Astrocyte of the spinal cord (primary cell): ENCODE measurements around the gene CNPY2.
A peak's percentile ranks its signal among the peaks of the same experiment; 100 is the strongest.
"Not testable (repeated sequence)": the region's sequence is repeated elsewhere in the genome, so short reads cannot be mapped to it uniquely, and the experiment has no call there.

Experiments
- DNase-seq: peaks from one replicate; pipeline ENCODE4 v3.0.0; 2011; ENCODE audit warnings: low read depth, low spot score
- H3K4me3 ChIP-seq: 2 replicates; pipeline ENCODE4 v1.5.1; 2011; ENCODE audit warnings: low read depth, mild to moderate bottlenecking, low read length, moderate library complexity
- in situ Hi-C: cut with HindIII; loops from 2 replicates; pipeline ENCODE4 v1.10.0; 2017; ENCODE audit warnings: low sequenced_read_pairs
- TF ChIP-seq, protein P1 (sequence below): IDR thresholded peaks from 2 replicates; pipeline ENCODE4 v1.5.1; 2012; ENCODE audit warnings: low read depth, mild to moderate bottlenecking, low read length, inconsistent platforms

Gene CNPY2

DNA sequence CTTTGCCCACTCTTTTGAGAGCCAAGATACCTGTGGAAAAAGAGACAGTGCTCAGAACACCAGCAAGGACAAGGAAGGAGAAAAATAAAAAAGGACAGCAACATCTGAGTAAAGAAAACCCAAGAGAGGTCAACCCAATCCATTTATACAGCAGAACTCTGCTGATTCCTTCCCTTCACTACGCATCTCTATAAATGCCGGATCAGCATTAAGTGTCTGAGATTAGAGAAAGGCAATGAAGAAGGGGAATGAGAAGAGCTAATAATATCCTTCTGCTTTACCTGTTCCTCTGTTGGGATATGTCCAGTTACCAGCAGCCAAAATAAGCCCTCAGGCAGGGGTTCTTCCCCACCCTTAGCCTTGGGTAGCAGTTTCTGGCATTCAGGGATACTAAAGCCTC lies 33.2 kb downstream of the CNPY2 start:
- in situ Hi-C loops, result no loop called here
- no peak overlapping the region for H3K4me3 ChIP-seq
- TF ChIP-seq, protein P1, sequence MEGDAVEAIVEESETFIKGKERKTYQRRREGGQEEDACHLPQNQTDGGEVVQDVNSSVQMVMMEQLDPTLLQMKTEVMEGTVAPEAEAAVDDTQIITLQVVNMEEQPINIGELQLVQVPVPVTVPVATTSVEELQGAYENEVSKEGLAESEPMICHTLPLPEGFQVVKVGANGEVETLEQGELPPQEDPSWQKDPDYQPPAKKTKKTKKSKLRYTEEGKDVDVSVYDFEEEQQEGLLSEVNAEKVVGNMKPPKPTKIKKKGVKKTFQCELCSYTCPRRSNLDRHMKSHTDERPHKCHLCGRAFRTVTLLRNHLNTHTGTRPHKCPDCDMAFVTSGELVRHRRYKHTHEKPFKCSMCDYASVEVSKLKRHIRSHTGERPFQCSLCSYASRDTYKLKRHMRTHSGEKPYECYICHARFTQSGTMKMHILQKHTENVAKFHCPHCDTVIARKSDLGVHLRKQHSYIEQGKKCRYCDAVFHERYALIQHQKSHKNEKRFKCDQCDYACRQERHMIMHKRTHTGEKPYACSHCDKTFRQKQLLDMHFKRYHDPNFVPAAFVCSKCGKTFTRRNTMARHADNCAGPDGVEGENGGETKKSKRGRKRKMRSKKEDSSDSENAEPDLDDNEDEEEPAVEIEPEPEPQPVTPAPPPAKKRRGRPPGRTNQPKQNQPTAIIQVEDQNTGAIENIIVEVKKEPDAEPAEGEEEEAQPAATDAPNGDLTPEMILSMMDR, result no peak
- DNase-seq, result no peak

DNA sequence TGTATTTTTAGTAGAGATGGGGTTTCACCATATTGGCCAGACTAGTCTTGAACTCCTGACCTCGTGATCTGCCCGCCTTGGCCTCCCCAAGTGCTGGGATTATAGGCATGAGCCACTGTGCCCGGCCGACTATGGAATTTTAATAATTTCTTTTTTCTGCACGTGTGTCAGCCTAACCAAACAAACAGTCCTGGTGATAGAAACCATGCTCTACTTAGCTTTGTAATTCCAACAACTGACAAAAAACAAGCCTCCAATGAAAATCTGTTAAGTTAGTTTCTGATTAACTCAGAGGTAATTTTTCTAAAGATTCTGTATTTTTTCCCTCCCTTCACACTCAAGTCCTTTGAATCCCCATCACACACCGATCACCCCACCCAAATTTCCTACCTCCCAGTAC lies 33.8 kb downstream of the CNPY2 start:
- in situ Hi-C loops, result no loop called here
- no peak for DNase-seq
- TF ChIP-seq, protein P1, result no peak
- no peak overlapping the region for H3K4me3 ChIP-seq

DNA sequence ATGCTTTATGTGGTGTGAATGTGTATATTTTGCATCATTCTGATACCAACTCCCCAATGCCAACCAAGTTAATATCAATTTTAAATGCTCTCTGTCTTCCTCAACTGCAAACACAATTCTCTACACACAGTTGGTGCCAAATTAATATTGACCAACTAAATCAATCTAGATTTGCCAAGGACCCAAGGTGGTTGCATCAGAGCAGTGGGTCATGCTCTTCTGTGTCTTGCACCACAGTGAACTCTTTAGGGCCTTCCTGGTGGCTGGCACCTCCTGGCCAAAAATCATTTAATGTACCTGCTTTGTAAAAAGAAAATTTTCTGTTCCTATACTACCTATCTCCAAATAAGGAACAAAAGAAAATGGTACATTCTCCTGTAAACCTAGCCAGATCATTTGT lies 34.9 kb downstream of the CNPY2 start:
- no peak overlapping the region for H3K4me3 ChIP-seq
- in situ Hi-C loops, result no loop called here
- TF ChIP-seq, protein P1, result no peak
- DNase-seq, result no peak

DNA sequence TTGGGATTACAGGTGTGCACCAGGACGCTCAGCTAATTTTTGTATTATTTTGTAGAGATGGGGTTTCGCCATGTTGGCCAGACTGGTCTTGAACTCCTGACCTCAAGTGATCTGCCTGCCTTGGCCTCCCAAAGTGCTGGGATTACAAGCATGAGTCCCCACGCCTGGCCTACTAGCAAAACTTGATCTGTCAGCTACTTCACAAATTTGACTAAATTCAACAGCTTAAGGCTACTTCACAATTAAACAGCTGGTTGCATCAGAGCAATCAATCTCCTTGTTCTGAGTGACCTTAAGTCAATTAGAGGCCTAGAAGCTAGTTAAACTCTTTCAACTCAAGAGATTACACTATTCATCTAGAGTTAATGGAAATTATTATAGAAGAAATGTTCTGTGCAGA lies 36.9 kb downstream of the CNPY2 start:
- in situ Hi-C loops, result no loop called here
- no peak for DNase-seq

DNA sequence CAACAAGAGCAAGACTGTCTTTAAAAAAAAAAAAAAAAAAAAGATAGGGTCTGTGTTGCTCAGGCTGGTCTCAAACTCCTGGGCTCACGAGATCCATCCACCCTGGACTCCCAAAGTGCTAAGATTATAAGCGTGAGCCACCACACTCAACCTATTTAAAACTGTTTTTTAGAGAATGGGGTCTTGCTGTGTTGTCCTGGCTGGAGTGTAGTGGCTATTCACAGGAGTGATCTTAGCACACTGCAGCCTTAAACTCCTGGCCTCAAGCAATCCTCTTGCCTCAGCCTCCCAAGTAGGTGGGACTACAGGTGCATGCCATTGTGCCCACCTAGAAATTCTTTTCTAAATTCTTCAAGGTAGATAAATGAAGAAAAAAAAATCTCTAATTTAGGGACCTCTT lies 41.5 kb downstream of the CNPY2 start:
- in situ Hi-C loops, result no loop called here
- TF ChIP-seq, protein P1, result no peak
- no peak overlapping the region for H3K4me3 ChIP-seq
- no peak for DNase-seq

More for the DNA sequence above, 36.9 kb downstream of the CNPY2 start:
- TF ChIP-seq, protein P1, result no peak
- H3K4me3 ChIP-seq, result no peak overlapping the region

DNA sequence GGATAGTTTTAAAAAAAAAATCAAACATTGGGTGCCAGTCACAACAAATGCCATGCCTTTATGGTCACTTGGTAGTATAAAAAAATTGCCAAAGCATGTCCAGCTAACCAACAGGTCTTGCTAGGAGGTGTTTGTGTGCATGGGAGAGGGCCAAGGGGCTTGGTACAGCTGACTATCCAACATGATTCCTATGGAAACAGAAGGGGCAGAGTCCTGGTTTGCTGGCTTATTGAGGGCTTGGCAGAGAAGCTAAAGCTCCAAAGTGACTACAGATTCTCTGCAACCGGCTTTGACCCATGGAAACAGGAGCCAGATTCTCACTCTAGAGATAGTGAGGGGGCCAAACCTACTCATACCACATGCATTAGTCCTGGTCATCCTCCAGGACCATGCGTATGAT lies 43.3 kb downstream of the CNPY2 start:
- H3K4me3 ChIP-seq, in situ Hi-C loops, DNase-seq: not testable (repeated sequence)

DNA sequence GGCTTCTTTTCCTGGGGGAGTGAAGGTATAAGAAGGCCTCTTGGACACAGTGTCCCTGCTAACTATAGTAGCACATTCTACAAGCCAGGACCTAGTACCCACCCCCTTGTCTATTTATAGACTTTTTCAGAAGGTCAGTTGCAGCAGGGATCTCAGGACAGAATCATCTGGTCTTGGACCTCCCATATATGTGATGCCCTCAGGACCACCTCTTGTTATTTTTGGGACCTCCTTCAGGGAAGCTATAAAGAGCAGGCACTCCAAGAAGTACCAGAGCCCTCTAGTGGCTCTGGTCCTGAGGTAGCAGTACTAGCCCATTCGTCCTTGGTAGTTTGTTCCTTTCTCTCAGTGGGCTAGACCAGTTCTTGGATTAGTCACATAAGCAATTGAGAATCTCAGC lies 44.8 kb downstream of the CNPY2 start:
- DNase-seq, result peak; percentile 31
- in situ Hi-C loops, result no loop called here
- no peak overlapping the region for H3K4me3 ChIP-seq
- TF ChIP-seq, protein P1, result peak; percentile 60
